ENCODE results near the gene OXA1L. TPM values are rescaled to one million over a fixed set of nuclear protein-coding genes. Genes with fewer than 3 reads are reported as not detected.
"Not testable (repeated sequence)": the region's sequence is repeated elsewhere in the genome, so short reads cannot be mapped to it uniquely, and the experiment has no call there.

Gene OXA1L
- total RNA-seq (2014; rRNA removed), result 80.6 and 83.2 TPM in 2 replicates
- polyA plus RNA-seq (2012), result 104 TPM

GRCh38 chr14:22766457-22767322, at the start of gene OXA1L:
OXA1L (plus strand) TSS chr14:22766688; CDS start chr14:22766702, 14 bp downstream.
- DNase-seq (ENCODE audit: low read depth), result peak; percentile 97

GRCh38 chr14:22718091-22718490, 48.4 kb upstream of the OXA1L start:
- DNase-seq (ENCODE audit: low read depth), result no peak

DNA sequence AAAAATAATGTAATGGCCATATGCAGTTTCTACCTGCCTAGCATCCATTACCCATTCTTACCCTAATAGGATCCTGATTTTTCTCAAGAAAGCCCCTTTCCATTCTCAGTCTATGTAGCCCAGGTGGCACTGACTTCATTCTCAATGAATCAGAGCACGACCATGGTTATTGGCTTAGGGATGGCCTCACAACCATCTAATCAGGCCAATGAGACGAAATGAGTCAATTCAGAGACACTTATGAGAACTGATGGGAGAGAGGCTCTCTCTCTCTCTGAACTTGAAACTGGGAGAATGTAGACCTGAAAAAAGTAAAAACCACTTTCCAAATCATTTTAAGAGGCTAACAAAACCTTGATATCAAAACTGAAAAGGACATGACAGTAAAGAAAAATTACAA, 45.3 kb upstream of the OXA1L start:
- no peak for DNase-seq (ENCODE audit: low read depth)

DNA sequence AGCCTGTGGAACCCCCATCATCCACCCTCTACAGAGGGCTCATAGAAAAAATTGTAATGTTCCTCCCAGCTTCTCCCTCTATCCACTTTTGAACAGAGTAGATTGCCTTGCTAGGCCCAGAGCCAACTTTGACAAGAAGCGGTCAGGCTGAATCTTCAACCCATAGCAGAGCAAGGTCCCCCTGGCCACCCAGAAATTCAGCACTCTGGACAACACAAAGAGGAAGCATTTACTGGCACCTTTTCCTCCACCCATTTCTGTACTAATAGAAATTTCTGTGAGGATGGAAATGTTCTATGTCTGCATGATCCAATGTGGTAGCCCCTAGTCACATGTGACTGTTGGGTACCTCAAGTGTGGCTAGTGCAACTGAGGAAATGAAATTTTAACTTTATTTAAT, 42.7 kb upstream of the OXA1L start:
- no peak for DNase-seq (ENCODE audit: low read depth)

DNA sequence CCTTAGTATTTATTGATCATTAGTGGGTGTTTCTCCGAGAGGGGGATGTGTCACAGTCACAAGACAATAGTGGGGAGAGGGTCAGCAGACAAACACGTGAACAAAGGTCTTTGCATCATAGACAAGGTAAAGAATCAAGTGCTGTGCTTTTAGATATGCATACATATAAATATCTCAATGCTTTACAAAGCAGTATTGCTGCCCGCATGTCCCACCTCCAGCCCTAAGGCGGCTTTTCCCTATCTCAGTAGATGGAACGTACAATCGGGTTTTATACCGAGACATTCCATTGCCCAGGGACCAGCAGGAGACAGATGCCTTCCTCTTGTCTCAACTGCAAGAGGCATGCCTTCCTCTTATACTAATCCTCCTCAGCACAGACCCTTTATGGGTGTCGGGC, 41.6 kb upstream of the OXA1L start:
- DNase-seq (ENCODE audit: low read depth), result not testable (repeated sequence)

DNA sequence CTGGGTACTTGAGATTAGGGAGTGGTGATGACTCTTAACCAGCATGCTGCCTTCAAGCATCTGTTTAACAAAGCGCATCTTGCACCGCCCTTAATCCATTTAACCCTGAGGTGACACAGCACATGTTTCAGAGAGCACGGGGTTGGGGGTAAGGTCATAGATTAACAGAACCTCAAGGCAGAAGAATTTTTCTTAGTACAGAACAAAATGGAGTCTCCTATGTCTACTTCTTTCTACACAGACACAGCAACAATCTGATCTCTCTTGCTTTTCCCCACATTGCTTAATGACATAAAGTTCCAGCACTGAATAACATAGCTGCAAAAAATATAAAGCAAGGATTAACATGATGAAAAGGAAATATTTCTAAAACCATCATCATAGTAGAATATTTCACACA, 41.1 kb upstream of the OXA1L start:
- DNase-seq (ENCODE audit: low read depth), result not testable (repeated sequence)

DNA sequence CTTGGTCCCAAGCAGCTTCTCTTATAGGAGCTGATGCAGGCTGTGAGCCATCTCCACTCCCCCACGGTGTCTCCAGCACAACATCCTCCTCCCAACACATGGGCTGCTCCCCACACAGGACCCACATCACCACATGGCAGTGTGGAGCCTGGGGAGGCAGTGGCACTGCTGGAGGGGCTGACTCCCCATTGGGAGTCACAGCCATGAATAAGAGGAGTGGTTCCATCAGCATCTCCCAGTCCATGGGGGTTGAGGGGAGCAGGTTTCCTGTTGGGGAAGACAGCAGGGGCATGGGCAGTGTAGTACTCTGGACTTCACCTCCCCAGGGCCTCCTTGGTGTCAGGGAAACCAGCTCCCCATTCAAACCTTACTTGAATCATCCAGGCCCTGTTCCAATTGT, 40.5 kb upstream of the OXA1L start:
- DNase-seq (ENCODE audit: low read depth), result no peak

DNA sequence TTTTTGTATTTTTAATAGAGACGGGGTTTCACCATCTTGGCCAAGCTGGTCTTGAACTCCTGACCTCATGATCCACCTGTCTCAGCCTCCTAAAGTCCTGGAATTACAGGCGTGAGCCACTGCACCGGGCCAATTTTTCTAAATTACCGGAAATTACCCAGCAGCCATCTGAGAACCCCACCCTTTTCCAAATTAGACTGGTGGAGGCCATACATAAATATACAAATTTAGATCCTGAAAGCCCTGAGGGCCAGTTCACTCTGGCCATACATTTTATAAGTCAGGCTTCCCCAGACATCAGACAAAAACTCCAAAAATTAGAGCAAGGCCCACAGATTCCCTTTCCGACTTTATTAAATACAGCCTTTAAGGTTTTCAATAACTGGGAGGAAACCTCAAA, 34.4 kb upstream of the OXA1L start:
- DNase-seq (ENCODE audit: low read depth), result not testable (repeated sequence)

DNA sequence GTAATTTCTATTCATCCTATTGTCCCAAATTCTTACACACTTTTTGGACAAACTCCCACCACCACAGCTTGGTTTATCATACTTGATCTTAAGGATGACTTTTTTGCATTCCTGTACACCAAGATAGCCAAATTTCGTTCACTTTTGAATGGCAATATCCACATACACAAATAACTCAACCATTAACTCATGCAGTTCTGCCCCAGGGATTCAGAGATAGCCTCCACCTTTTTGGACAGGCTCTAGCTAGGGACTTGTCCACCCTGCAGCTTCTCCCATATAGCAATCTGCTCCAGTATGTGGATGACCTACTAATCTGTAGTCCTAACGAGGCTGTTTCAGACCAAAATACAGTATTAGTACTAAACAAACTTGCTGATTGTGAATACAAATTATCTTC, 32.7 kb upstream of the OXA1L start:
- DNase-seq (ENCODE audit: low read depth), result no peak

DNA sequence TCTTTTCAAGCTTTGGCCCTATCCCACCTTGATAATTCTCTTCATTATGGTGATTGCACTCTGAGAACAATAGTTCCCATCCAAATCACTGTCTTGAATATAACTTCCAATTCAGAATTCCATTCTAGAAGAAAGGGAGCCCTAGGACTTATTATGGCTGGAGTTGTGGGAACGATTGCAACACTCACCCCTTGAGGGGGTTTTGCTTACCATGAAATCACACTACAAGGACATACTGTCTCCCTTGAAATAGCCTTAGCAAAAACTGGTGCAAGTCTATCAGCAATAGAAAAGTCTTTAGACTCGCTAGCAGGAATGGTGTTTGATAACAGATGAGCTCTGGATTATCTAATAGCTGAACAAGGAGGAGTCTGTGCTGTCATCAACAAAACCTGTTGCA, 31.4 kb upstream of the OXA1L start:
- no peak for DNase-seq (ENCODE audit: low read depth)

DNA sequence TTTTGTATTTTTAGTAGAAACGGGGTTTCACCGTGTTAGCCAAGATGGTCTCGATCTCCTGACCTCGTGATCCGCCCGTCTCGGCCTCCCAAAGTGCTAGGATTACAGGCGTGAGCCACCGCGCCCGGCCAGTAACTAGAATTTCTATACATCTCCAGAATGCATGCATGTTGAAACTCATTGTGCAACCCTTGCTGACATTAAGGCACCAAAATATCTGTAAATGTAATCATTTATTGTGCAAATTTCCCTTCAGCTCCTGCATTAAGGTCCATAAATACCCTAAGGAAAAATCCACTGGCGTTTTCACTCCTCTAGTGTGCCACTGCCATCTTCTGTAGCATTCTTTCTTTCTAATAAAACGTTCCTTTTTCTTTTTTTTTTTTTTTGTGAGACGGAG, 30.1 kb upstream of the OXA1L start:
- not testable (repeated sequence) for DNase-seq (ENCODE audit: low read depth)

GRCh38 chr14:22737052-22737451, 29.4 kb upstream of the OXA1L start:
- DNase-seq (ENCODE audit: low read depth), result no peak

DNA sequence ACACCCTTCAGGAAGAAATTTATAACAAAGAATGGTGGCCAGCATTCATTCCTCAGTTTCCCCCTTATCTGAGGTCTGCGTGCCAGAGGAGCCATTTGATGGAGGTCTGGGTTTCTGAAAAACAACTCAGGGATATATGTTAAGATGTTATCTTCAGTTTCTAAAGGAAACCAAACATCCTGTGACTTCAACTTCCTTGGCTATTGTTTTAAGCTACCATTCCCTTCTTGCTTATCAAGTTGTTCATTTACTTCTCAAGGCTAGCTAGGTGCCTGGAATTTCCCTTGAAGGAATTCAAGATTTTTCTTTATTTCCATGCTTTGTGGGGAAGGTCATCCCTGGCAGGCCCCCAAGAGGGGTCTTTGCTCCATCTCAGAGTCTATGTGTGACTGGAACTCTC, 27.1 kb upstream of the OXA1L start:
- DNase-seq (ENCODE audit: low read depth), result no peak

DNA sequence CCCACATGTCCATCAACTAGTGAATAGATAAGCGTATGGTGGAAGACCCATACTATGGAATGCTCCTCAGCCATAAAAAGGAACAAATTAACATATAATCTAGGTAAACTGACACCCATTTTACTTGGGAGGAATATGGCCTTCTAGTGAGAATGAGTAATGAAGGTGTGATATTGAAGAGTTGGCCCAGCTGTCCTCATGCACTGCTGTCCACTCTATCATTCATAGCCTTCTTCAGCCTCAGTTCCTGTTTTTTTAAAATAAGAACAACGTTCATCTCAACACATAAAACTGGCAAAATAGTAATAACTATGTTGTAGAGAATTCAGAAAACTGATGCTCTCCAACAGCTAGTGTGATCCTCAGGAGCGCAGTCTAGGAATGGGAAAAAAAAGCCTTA, 26.5 kb upstream of the OXA1L start:
- DNase-seq (ENCODE audit: low read depth), result no peak

GRCh38 chr14:22747769-22748168, 18.7 kb upstream of the OXA1L start:
- DNase-seq (ENCODE audit: low read depth), result no peak

GRCh38 chr14:22748206-22748605, 18.3 kb upstream of the OXA1L start:
- DNase-seq (ENCODE audit: low read depth), result no peak

DNA sequence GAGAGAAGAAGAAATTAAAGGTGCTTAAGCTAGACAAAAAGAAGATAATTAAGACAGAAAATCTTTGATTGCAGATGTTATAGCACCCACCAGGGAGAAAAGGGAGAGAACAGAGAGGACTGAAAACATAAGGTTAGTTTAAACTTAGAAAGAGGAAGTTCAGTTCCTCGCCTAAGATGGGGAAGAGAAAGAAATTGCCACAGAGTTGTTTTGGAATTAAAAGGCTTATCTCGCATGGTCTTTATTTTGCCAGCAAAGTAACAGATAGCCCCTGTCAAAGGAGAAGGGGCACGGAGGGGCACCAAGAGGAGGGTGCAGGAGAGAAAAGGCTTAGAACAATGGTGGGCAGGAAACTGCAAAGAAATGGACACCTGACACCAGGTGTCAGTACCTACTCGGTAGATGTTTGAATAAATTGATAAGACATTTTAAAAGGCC, 17.8 kb upstream of the OXA1L start:
- no peak for DNase-seq (ENCODE audit: low read depth)

GRCh38 chr14:22752422-22752821, 14.1 kb upstream of the OXA1L start:
- DNase-seq (ENCODE audit: low read depth), result no peak

DNA sequence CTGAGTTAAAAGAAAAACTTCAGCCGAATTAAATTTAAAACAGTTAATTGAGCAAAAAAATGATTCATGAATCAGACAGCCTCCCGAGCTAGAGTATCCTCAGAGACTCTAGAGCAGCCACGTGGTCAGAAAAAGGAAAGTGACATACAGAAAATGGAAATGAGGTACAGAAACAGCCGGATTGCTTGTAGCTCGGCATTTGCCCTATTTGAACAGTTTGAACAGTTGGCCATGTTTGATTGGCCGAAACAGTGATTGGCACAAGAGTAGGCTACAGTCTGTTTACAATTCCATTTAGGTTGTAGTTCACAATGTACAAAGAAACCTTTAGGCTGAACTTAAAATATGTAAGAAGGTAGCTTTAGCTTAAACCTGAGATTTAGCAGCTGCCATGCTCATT, 12.9 kb upstream of the OXA1L start:
- peak; percentile 25 for DNase-seq (ENCODE audit: low read depth)

DNA sequence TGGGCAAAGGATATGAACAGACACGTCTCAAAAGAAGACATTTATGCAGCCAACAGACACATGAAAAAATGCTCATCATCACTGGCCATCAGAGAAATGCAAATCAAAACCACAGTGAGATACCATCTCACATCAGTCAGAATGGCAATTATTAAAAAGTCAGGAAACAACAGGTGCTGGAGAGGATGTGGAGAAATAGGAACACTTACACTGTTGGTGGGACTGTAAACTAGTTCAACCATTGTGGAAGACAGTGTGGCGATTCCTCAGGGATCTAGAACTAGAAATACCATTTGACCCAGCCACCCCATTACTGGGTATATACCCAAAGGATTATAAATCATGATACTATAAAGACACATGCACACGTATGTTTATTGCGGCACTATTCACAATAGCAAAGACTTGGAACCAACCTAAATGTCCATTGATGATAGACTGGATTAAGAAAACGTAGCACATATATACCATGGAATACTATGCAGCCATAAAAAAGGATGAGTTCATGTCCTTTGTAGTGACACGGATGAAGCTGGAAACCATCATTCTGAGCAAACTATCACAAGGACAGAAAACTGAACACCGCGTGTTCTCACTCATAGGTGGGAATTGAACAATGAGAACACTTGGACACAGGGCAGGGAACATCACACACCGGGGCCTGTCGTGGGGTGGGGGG, 8.4 kb upstream of the OXA1L start:
- DNase-seq (ENCODE audit: low read depth), result not testable (repeated sequence)

- no peak for DNase-seq (ENCODE audit: low read depth)
These were observed 4.8 kb upstream of the OXA1L start for GRCh38 chr14:22761734-22762133.

GRCh38 chr14:22764382-22764781, 2.1 kb upstream of the OXA1L start:
- DNase-seq (ENCODE audit: low read depth), result no peak

GRCh38 chr14:22767323-22767589, 768 bp downstream of the OXA1L start:
- DNase-seq (ENCODE audit: low read depth), result no peak
